HCT116 (cell line): ENCODE results near the gene TTC16. TPM values are rescaled to one million over a fixed set of nuclear protein-coding genes. Genes with fewer than 3 reads are reported as not detected.

Experiments
- ATAC-seq: fragments of 200-7000 bp; cut with Tn5 transposase; 2 replicates; pipeline ENCODE4 v1.9.1; 2020; ENCODE audit warnings: mild to moderate bottlenecking, moderate library complexity
- BruUV-seq: library from RNA; stranded (reverse); fragments of 400-500 nt; replicated peaks from 2 replicates; lab custom pipeline; 2021; lab: Mats Ljungman, UMichigan
- CTCF ChIA-PET: fragments of 300-600 bp; sonication (Branson Sonifier 250); formaldehyde crosslinking; loops from one replicate; lab custom pipeline; 2021; ENCODE audit warnings: antibody characterized with exemption; lab: Charles Lee
- POLR2A ChIA-PET: fragments of 300-600, 350-600 bp; sonication (Branson Sonifier 250); formaldehyde crosslinking; loops from one replicate; lab custom pipeline; 2021; ENCODE audit warnings: antibody characterized with exemption; lab: Charles Lee
- RAD21 ChIA-PET, 2 experiments: fragments of 300-600 bp; sonication (Branson Sonifier 250); formaldehyde crosslinking; loops; one replicate each; lab custom pipeline; 2023; ENCODE audit warnings: low total read pairs in 2 of 2; ENCODE audit not compliant: uncharacterized antibody in 2 of 2, unreplicated experiment in 2 of 2, low non-redundant PET in 1 of 2; lab: Charles Lee
- DNase-seq: peaks from one replicate; pipeline ENCODE4 v3.0.0-alpha.2; 2010; ENCODE audit warnings: low read depth, low spot score
- H2AFZ ChIP-seq: fragments of 200-600 bp; shearing (Covaris generic), sonication (generic); 2 replicates; pipeline ENCODE4 v1.6.1; 2017; ENCODE audit warnings: low read depth, mixed run types, mixed read lengths, antibody characterized with exemption, low read length; ENCODE audit not compliant: poor library complexity, severe bottlenecking
- H3K27ac ChIP-seq: 2 replicates; pipeline ENCODE4 v1.5.1; 2012; ENCODE audit warnings: low read depth, low read length
- H3K27me3 ChIP-seq: fragments of 200-600 bp; sonication (generic); 2 replicates; pipeline ENCODE4 v1.6.1; 2016; ENCODE audit warnings: mixed run types, low read length, mixed read lengths; ENCODE audit not compliant: insufficient read depth
- H3K36me3 ChIP-seq, 2 experiments: fragments of 200-500 bp in 1 of 2; fragments of 200-600 bp in 1 of 2; sonication (Bioruptor generic) in 1 of 2; sonication (generic) in 1 of 2; 2 replicates each; pipeline versions ENCODE4 v1.5.1 to v1.6.1; 2014 to 2016; ENCODE audit warnings: low read length in 2 of 2, inconsistent platforms in 1 of 2, mixed read lengths in 1 of 2, mixed run types in 1 of 2; ENCODE audit not compliant: insufficient read depth in 2 of 2, control insufficient read depth in 1 of 2
- H3K4me1 ChIP-seq, 2 experiments: fragments of 200-600 bp in 1 of 2; sonication (generic) in 1 of 2; 2 replicates each; pipeline versions ENCODE4 v1.5.1 to v1.6.1; 2012 to 2017; ENCODE audit warnings: low read length in 2 of 2, inconsistent platforms in 1 of 2, mild to moderate bottlenecking in 1 of 2, mixed read lengths in 1 of 2, mixed run types in 1 of 2, moderate library complexity in 1 of 2; ENCODE audit not compliant: insufficient read depth in 2 of 2, control insufficient read depth in 1 of 2
- H3K4me2 ChIP-seq: fragments of 200-600 bp; sonication (generic); 2 replicates; pipeline ENCODE4 v1.6.1; 2017; ENCODE audit warnings: mixed run types, low read length, mixed read lengths
- H3K4me3 ChIP-seq, 2 experiments: fragments of 200-600 bp in 1 of 2; sonication (generic) in 1 of 2; replicated peaks in 1 of 2; 2 replicates each; pipeline ENCODE4 v1.5.1; 2011 to 2016; ENCODE audit warnings: low read length in 2 of 2, control low read depth in 1 of 2, low read depth in 1 of 2, mild to moderate bottlenecking in 1 of 2, mixed read lengths in 1 of 2, mixed run types in 1 of 2
- H3K79me2 ChIP-seq: fragments of 200-600 bp; sonication (generic); 2 replicates; pipeline ENCODE4 v1.6.1; 2017; ENCODE audit warnings: mild to moderate bottlenecking, mixed run types, low read length, moderate library complexity, mixed read lengths; ENCODE audit not compliant: insufficient read depth
- H3K9ac ChIP-seq: fragments of 200-600 bp; sonication (generic); 2 replicates; pipeline ENCODE4 v1.6.1; 2016; ENCODE audit warnings: low read length, mixed read lengths
- H3K9me2 ChIP-seq: fragments of 200-600 bp; sonication (generic), shearing (Covaris generic); 2 replicates; pipeline ENCODE4 v1.6.1; 2017; ENCODE audit warnings: mixed run types, mild to moderate bottlenecking, moderate library complexity; ENCODE audit not compliant: insufficient read depth
- H3K9me3 ChIP-seq, 2 experiments: fragments of 200-500 bp in 1 of 2; fragments of 200-600 bp in 1 of 2; sonication (Bioruptor generic) in 1 of 2; sonication (generic) in 1 of 2; 2 replicates each; pipeline ENCODE4 v1.6.1; 2014 to 2017; ENCODE audit warnings: low read length in 2 of 2, mixed read lengths in 2 of 2, inconsistent platforms in 1 of 2, low read depth in 1 of 2, mild to moderate bottlenecking in 1 of 2, mixed run types in 1 of 2, moderate library complexity in 1 of 2; ENCODE audit not compliant: control insufficient read depth in 1 of 2, insufficient read depth in 1 of 2
- H4K20me1 ChIP-seq: fragments of 200-600 bp; sonication (generic), shearing (Covaris generic); 2 replicates; pipeline ENCODE4 v1.6.1; 2017; ENCODE audit warnings: mixed run types, mild to moderate bottlenecking, moderate library complexity; ENCODE audit not compliant: insufficient read depth
- CEBPB ChIP-seq: IDR thresholded peaks from 2 replicates; pipeline ENCODE4 v1.6.1; 2012; ENCODE audit warnings: low read depth
- CTCF ChIP-seq, 3 experiments: fragments of 200-600 bp in 1 of 3; sonication (generic) in 1 of 3; IDR thresholded peaks in 2 of 3; conservative IDR thresholded peaks in 1 of 3; 2 replicates each; pipeline ENCODE4 v1.5.1; 2012 to 2017; ENCODE audit warnings: low read depth in 2 of 3, low read length in 2 of 3, antibody characterized with exemption in 1 of 3, borderline replicate concordance in 1 of 3, control low read depth in 1 of 3, mild to moderate bottlenecking in 1 of 3, mixed read lengths in 1 of 3, mixed run types in 1 of 3, moderate library complexity in 1 of 3; ENCODE audit not compliant: insufficient read depth in 1 of 3
- EGR1 ChIP-seq: IDR thresholded peaks from 2 replicates; pipeline ENCODE4 v1.6.1; 2012; ENCODE audit warnings: low read depth
- ELF1 ChIP-seq: IDR thresholded peaks from 2 replicates; pipeline ENCODE4 v1.6.1; 2012; ENCODE audit warnings: low read depth, borderline replicate concordance
- JUND ChIP-seq: IDR thresholded peaks from 2 replicates; pipeline ENCODE4 v1.6.1; 2012
- POLR2A ChIP-seq: IDR thresholded peaks from 2 replicates; pipeline ENCODE4 v1.7.0; 2011; ENCODE audit warnings: borderline replicate concordance; ENCODE audit not compliant: insufficient read depth, insufficient read length; ENCODE audit errors: extremely low read depth
- RAD21 ChIP-seq: IDR thresholded peaks from 2 replicates; pipeline ENCODE4 v1.6.1; 2012; ENCODE audit warnings: low read depth, mild to moderate bottlenecking
- SIN3A ChIP-seq: IDR thresholded peaks from 2 replicates; pipeline ENCODE4 v1.6.1; 2012; ENCODE audit warnings: low read depth
- SP1 ChIP-seq: IDR thresholded peaks from 2 replicates; pipeline ENCODE4 v1.6.1; 2012; ENCODE audit warnings: low read depth
- SRF ChIP-seq: IDR thresholded peaks from 2 replicates; pipeline ENCODE4 v1.6.1; 2012; ENCODE audit warnings: low read depth
- YY1 ChIP-seq: IDR thresholded peaks from 2 replicates; pipeline ENCODE4 v1.6.1; 2011; ENCODE audit warnings: low read length, low read depth, moderate library complexity, mild to moderate bottlenecking; ENCODE audit not compliant: insufficient replicate concordance; ENCODE audit errors: extremely low read depth
- intact Hi-C: fragments of 100-400 bp; cut with micrococcal nuclease; formaldehyde crosslinking; loops from 2 replicates; pipeline ENCODE4 v1.10.0; 2022
- total RNA-seq: library from RNA; stranded (reverse); gene quantifications from one replicate; pipeline ENCODE4 v1.2.1, GENCODE V29; 2021; ENCODE audit not compliant: unreplicated experiment
- TF ChIP-seq, protein P1 (sequence below): IDR thresholded peaks from 2 replicates; pipeline ENCODE4 v1.6.1; 2011; ENCODE audit warnings: mild to moderate bottlenecking, low read length, moderate library complexity; ENCODE audit not compliant: insufficient replicate concordance; ENCODE audit errors: extremely low read depth
- TF ChIP-seq, protein P2 (sequence below): IDR thresholded peaks from 2 replicates; pipeline ENCODE4 v1.6.1; 2012

TTC16 gene
- total RNA-seq, 1 experiment from 2014 or later: not detected

- ATAC-seq (no peak), DNase-seq (no peak)
- RAD21 ChIA-PET: no interaction called here
- CTCF ChIA-PET: no interaction called here
- H3K36me3 ChIP-seq: no peaks in the 10 kb centered on the region
- POLR2A ChIA-PET: no interaction called here
- no peaks in the 10 kb centered on the region for H4K20me1 ChIP-seq
- no peaks in the 10 kb centered on the region for H3K9me2 ChIP-seq
- intact Hi-C loops: no loop called here
- no peak overlapping the region for H3K4me3 ChIP-seq
- H3K9ac ChIP-seq: no peak overlapping the region
- TF ChIP-seq RAD21 (no peak), SP1 (no peak), SRF (no peak), CEBPB (no peak), SIN3A (no peak), POLR2A (no peak), JUND (no peak), EGR1 (no peak), CTCF (IDR thresholded peaks at IDR 0.05 in 2 of 3, conservative IDR thresholded peaks at IDR 0.05 in 1 of 3; ENCODE audit: borderline replicate concordance in 1 of 3, insufficient read depth in 1 of 3, low read depth in 2 of 3, low read length in 2 of 3) (no peak), ELF1 (no peak), YY1 (no peak)
- TF ChIP-seq, protein P1, sequence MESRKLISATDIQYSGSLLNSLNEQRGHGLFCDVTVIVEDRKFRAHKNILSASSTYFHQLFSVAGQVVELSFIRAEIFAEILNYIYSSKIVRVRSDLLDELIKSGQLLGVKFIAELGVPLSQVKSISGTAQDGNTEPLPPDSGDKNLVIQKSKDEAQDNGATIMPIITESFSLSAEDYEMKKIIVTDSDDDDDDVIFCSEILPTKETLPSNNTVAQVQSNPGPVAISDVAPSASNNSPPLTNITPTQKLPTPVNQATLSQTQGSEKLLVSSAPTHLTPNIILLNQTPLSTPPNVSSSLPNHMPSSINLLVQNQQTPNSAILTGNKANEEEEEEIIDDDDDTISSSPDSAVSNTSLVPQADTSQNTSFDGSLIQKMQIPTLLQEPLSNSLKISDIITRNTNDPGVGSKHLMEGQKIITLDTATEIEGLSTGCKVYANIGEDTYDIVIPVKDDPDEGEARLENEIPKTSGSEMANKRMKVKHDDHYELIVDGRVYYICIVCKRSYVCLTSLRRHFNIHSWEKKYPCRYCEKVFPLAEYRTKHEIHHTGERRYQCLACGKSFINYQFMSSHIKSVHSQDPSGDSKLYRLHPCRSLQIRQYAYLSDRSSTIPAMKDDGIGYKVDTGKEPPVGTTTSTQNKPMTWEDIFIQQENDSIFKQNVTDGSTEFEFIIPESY: no peak
- TF ChIP-seq, protein P2, sequence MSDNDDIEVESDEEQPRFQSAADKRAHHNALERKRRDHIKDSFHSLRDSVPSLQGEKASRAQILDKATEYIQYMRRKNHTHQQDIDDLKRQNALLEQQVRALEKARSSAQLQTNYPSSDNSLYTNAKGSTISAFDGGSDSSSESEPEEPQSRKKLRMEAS: no peak
- no peak overlapping the region for H2AFZ ChIP-seq
- H3K27ac ChIP-seq: no peak overlapping the region
- H3K79me2 ChIP-seq: no peaks in the 10 kb centered on the region
- no peaks in the 10 kb centered on the region for H3K27me3 ChIP-seq
- H3K4me1 ChIP-seq: peaks cover 4 to 17% of the 10 kb centered on the region in 2 experiments
- H3K4me2 ChIP-seq: no peak overlapping the region
- no peaks in the 10 kb centered on the region for H3K9me3 ChIP-seq
- BruUV-seq: no TSS peak
Observed at GRCh38 chr9:127732444-127732843, 16.6 kb downstream of the TTC16 start.
